HepG2 (cell line): Measurements from ENCODE around the gene ASIC2.

ENCODE experiments used
- CEBPG ChIP-seq: IDR thresholded peaks from 2 replicates; pipeline ENCODE4 v1.6.1; 2016
- EP300 ChIP-seq, 3 experiments: sonication (generic) in 1 of 3; formaldehyde crosslinking in 1 of 3; IDR thresholded peaks; 2 replicates each; pipeline versions ENCODE4 v1.5.1 to v1.6.1; 2011 to 2020; ENCODE audit warnings: low read depth in 2 of 3, low read length in 2 of 3, borderline replicate concordance in 1 of 3, improper control_type of control experiment in 1 of 3, mild to moderate bottlenecking in 1 of 3, missing genetic modification reagents in 1 of 3, moderate library complexity in 1 of 3
- POLR2A ChIP-seq, 2 experiments: IDR thresholded peaks; 2 replicates each; pipeline ENCODE4 v1.6.1; 2011; ENCODE audit warnings: low read depth in 2 of 2, low read length in 2 of 2, mild to moderate bottlenecking in 1 of 2, moderate library complexity in 1 of 2; ENCODE audit not compliant: insufficient read depth in 1 of 2
- POLR2AphosphoS5 ChIP-seq: IDR thresholded peaks from 2 replicates; pipeline ENCODE4 v1.6.1; 2012; ENCODE audit warnings: low read depth, low read length
- SPEN ChIP-seq: sonication (generic); formaldehyde crosslinking; IDR thresholded peaks from 2 replicates; pipeline ENCODE4 v1.5.1; 2020; ENCODE audit warnings: low read depth, mild to moderate bottlenecking, missing genetic modification reagents
- TBP ChIP-seq: sonication (generic); formaldehyde crosslinking; IDR thresholded peaks from 2 replicates; pipeline ENCODE4 v1.5.0; 2020; ENCODE audit warnings: missing genetic modification reagents
- ZNF451 ChIP-seq: sonication (generic); formaldehyde crosslinking; IDR thresholded peaks from 2 replicates; pipeline ENCODE4 v1.5.0; 2020; ENCODE audit warnings: mild to moderate bottlenecking, missing genetic modification reagents
- ZNF775 ChIP-seq: sonication (generic); formaldehyde crosslinking; IDR thresholded peaks from 2 replicates; pipeline ENCODE4 v1.4.0; 2020; ENCODE audit warnings: missing genetic modification reagents, mild to moderate bottlenecking, moderate library complexity, borderline replicate concordance
- TF ChIP-seq, protein P1 (sequence below): sonication (generic); formaldehyde crosslinking; conservative IDR thresholded peaks from 2 replicates; pipeline ENCODE4 v1.4.0; 2020; ENCODE audit warnings: missing genetic modification reagents
- TF ChIP-seq, protein P2 (sequence below): sonication (generic); formaldehyde crosslinking; IDR thresholded peaks from 2 replicates; pipeline ENCODE4 v1.5.1; 2020; ENCODE audit warnings: missing genetic modification reagents, mild to moderate bottlenecking, borderline replicate concordance
- TF ChIP-seq, protein P3 (sequence below): IDR thresholded peaks from 2 replicates; pipeline ENCODE4 v1.6.1; 2012; ENCODE audit warnings: inconsistent platforms
- TF ChIP-seq, protein P4 (sequence below): sonication (generic); formaldehyde crosslinking; IDR thresholded peaks from 2 replicates; pipeline ENCODE4 v1.4.0; 2020; ENCODE audit warnings: mild to moderate bottlenecking, missing genetic modification reagents, borderline replicate concordance

DNA sequence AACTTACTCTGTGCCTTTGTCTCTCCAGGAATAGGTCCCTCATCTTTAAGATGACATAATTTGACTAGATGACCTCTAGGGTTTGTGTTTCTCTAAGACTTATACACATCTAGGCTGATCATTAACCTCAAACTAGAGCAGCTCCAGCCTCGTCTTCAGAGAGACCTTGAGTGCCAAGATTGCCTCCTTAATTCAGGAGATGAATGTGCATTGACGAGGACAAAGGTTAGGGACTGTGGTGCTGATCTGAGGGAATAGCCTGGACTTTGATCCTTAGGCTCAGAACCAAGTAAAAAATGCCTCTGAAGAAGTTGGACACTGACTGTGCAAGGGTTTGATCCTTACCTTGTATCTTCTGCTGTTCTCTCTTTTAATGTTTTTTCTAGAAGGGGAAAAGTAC lies 17.2 kb upstream of the ASIC2 start:
- TF ChIP-seq CEBPG (CRISPR knock-in tag) (no peak), POLR2AphosphoS5 (no peak), EP300 (IDR thresholded peaks at IDR 0.05; ENCODE audit: low read depth in 2 of 2, low read length in 2 of 2) (no peak), EP300 (CRISPR knock-in tag; IDR thresholded peaks at IDR 0.05; ENCODE audit: borderline replicate concordance) (no peak), TBP (CRISPR knock-in tag) (no peak), POLR2A (IDR thresholded peaks at IDR 0.05; ENCODE audit: insufficient read depth in 1 of 2, low read depth in 2 of 2, low read length in 2 of 2) (no peak), ZNF775 (no peak), SPEN (CRISPR knock-in tag) (no peak), ZNF451 (CRISPR knock-in tag) (no peak)
- TF ChIP-seq, protein P1, sequence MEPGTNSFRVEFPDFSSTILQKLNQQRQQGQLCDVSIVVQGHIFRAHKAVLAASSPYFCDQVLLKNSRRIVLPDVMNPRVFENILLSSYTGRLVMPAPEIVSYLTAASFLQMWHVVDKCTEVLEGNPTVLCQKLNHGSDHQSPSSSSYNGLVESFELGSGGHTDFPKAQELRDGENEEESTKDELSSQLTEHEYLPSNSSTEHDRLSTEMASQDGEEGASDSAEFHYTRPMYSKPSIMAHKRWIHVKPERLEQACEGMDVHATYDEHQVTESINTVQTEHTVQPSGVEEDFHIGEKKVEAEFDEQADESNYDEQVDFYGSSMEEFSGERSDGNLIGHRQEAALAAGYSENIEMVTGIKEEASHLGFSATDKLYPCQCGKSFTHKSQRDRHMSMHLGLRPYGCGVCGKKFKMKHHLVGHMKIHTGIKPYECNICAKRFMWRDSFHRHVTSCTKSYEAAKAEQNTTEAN: no peak
- TF ChIP-seq, protein P2, sequence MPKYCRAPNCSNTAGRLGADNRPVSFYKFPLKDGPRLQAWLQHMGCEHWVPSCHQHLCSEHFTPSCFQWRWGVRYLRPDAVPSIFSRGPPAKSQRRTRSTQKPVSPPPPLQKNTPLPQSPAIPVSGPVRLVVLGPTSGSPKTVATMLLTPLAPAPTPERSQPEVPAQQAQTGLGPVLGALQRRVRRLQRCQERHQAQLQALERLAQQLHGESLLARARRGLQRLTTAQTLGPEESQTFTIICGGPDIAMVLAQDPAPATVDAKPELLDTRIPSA: no peak
- TF ChIP-seq, protein P3, sequence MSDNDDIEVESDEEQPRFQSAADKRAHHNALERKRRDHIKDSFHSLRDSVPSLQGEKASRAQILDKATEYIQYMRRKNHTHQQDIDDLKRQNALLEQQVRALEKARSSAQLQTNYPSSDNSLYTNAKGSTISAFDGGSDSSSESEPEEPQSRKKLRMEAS: no peak
- TF ChIP-seq, protein P4, sequence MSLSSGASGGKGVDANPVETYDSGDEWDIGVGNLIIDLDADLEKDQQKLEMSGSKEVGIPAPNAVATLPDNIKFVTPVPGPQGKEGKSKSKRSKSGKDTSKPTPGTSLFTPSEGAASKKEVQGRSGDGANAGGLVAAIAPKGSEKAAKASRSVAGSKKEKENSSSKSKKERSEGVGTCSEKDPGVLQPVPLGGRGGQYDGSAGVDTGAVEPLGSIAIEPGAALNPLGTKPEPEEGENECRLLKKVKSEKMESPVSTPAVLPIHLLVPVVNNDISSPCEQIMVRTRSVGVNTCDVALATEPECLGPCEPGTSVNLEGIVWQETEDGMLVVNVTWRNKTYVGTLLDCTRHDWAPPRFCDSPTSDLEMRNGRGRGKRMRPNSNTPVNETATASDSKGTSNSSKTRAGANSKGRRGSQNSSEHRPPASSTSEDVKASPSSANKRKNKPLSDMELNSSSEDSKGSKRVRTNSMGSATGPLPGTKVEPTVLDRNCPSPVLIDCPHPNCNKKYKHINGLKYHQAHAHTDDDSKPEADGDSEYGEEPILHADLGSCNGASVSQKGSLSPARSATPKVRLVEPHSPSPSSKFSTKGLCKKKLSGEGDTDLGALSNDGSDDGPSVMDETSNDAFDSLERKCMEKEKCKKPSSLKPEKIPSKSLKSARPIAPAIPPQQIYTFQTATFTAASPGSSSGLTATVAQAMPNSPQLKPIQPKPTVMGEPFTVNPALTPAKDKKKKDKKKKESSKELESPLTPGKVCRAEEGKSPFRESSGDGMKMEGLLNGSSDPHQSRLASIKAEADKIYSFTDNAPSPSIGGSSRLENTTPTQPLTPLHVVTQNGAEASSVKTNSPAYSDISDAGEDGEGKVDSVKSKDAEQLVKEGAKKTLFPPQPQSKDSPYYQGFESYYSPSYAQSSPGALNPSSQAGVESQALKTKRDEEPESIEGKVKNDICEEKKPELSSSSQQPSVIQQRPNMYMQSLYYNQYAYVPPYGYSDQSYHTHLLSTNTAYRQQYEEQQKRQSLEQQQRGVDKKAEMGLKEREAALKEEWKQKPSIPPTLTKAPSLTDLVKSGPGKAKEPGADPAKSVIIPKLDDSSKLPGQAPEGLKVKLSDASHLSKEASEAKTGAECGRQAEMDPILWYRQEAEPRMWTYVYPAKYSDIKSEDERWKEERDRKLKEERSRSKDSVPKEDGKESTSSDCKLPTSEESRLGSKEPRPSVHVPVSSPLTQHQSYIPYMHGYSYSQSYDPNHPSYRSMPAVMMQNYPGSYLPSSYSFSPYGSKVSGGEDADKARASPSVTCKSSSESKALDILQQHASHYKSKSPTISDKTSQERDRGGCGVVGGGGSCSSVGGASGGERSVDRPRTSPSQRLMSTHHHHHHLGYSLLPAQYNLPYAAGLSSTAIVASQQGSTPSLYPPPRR (CRISPR knock-in tag): no peak
